Measurements from ENCODE around the gene BCL2L13. TPM values are rescaled to one million over a fixed set of nuclear protein-coding genes. Genes with fewer than 3 reads are reported as not detected.

The BCL2L13 gene
- polyA plus RNA-seq, 1 experiment = 74.3 TPM

DNA sequence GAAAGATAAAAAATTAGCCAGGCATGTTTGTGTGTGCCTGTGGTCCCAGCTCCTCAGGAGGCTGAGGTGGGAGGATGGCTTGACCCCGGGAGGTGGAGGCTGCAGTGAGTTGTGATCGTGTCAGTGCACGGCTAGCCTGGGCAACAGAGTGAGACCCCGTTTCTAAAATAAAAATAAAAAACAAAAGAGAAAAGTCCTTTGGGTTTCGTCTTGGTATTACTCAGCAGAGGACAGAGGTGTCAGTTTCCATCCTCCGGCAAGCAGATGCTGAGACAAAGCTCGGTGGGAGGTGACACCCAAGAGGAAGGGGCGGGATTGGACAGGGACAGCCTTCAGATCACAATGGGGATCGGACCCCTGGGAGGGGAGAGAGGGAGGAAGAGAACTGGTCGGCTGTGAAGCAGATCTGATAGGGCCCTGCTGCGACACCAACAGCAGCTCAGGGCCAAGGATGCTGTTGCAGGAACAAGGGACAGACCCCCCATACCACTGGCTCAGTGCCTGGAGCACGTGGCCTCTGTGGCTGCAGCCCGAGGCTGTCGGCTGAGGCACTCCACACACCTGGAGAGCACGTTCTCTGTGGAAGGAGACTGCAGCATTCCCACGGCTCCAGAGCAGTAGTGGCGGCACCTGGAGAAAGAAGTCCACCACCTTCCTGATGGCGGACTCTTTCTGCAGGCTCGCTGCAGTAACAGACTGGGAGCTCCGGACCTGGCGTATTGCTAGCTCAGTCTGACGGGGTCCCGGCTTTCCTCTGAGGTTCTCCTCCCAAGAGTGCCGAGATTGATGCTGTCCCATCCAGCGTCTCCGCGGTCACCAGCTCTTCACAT is 140.9 kb downstream of the BCL2L13 start:
- TF ChIP-seq, protein P1, sequence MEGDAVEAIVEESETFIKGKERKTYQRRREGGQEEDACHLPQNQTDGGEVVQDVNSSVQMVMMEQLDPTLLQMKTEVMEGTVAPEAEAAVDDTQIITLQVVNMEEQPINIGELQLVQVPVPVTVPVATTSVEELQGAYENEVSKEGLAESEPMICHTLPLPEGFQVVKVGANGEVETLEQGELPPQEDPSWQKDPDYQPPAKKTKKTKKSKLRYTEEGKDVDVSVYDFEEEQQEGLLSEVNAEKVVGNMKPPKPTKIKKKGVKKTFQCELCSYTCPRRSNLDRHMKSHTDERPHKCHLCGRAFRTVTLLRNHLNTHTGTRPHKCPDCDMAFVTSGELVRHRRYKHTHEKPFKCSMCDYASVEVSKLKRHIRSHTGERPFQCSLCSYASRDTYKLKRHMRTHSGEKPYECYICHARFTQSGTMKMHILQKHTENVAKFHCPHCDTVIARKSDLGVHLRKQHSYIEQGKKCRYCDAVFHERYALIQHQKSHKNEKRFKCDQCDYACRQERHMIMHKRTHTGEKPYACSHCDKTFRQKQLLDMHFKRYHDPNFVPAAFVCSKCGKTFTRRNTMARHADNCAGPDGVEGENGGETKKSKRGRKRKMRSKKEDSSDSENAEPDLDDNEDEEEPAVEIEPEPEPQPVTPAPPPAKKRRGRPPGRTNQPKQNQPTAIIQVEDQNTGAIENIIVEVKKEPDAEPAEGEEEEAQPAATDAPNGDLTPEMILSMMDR (IDR thresholded peaks at IDR 0.05; ENCODE audit: insufficient read depth, low read depth, low read length) = no peak
- no peaks in the 10 kb centered on the region for H3K36me3 ChIP-seq (ENCODE audit: control insufficient read depth, insufficient read depth, low read length)
- no peak for DNase-seq (ENCODE audit: low read depth)
- POLR2A ChIA-PET = no interaction called here
- H3K27me3 ChIP-seq (ENCODE audit: control insufficient read depth, insufficient read depth, low read length) = no peaks in the 10 kb centered on the region
- CTCF ChIA-PET = interaction anchor here (0.8 to 1.5 kb wide), 6 partner anchors 8 to 221 kb away, joined by 3 to 5 read pairs (median 3); no protein-coding TSS in a partner anchor
- H3K4me3 ChIP-seq (ENCODE audit: low read depth, low read length) = no peak overlapping the region

- no peaks in the 10 kb centered on the region for H3K36me3 ChIP-seq (ENCODE audit: control insufficient read depth, insufficient read depth, low read length)
- no peak overlapping the region for H3K4me3 ChIP-seq (ENCODE audit: low read depth, low read length)
- no peak for DNase-seq (ENCODE audit: low read depth)
- no peaks in the 10 kb centered on the region for H3K27me3 ChIP-seq (ENCODE audit: control insufficient read depth, insufficient read depth, low read length)
- ChIA-PET CTCF (interaction anchor here (0.8 to 1.5 kb wide), 6 partner anchors 9 to 222 kb away, joined by 3 to 5 read pairs (median 3); no protein-coding TSS in a partner anchor), POLR2A (no interaction called here)
- TF ChIP-seq, protein P1 (IDR thresholded peaks at IDR 0.05; ENCODE audit: insufficient read depth, low read depth, low read length) = no peak
Measured at GRCh38 chr22:17780116-17780740, 141.7 kb downstream of the BCL2L13 start.

Small RNA genes within 50 kb of the gene (small RNA-seq; reads per million reads assigned to genes)
- gene MIR3198-1 (ENCODE audit: insufficient read length, low read depth, low replicate concordance) = not detected

Other genes starting within 250 kb of the BCL2L13 start
- gene SLC25A18, start 75.3 kb upstream of the BCL2L13 start, polyA plus RNA-seq (2011; rRNA removed) = 0.07 TPM in 1 of 2 replicates, not detected in the other
- 140 and 160 TPM in 2 replicates for gene ATP6V1E1, start 10.0 kb upstream of the BCL2L13 start, polyA plus RNA-seq (2011; rRNA removed)
- 58.2 and 96.4 TPM in 2 replicates for gene BID, start 135.7 kb downstream of the BCL2L13 start, polyA plus RNA-seq (2011; rRNA removed)

All from BJ (cell line).